IMR-90 (cell line): ENCODE measurements around the gene PMS2.

Experiments
- CTCF ChIP-seq: conservative IDR thresholded peaks from 2 replicates; pipeline ENCODE4 v1.5.1; 2012; ENCODE audit warnings: mild to moderate bottlenecking, low read depth, low read length, improper control_type of control experiment
- FOS ChIP-seq: fragments of 150-350 bp; IDR thresholded peaks from 2 replicates; pipeline ENCODE4 v1.6.1; 2016; ENCODE audit warnings: low read depth, low read length
- POLR2A ChIP-seq: IDR thresholded peaks from 2 replicates; pipeline ENCODE4 v1.6.1; 2012; ENCODE audit warnings: mild to moderate bottlenecking, low read depth, low read length
- RFX5 ChIP-seq: IDR thresholded peaks from 2 replicates; pipeline ENCODE4 v1.8.0; 2012; ENCODE audit warnings: low read depth, mild to moderate bottlenecking, low read length, moderate library complexity

- TF ChIP-seq POLR2A = no peak
- no peak for TF ChIP-seq RFX5
- no peak for TF ChIP-seq CTCF
- no peak for TF ChIP-seq FOS
Measured at GRCh38 chr7:6016653-6016966, 7.8 kb upstream of the PMS2 start.
